Activated B cell treated with CpG ODN at 0.5 μM for 24 hours (primary cell): ENCODE measurements around the gene SIGLEC9. TPM values are rescaled to one million over a fixed set of nuclear protein-coding genes. Genes with fewer than 3 reads are reported as not detected.
A peak's percentile ranks its signal among the peaks of the same experiment; 100 is the strongest.

ENCODE experiments used
- ATAC-seq: fragments of 200-7000 bp; cut with Tn5 transposase; one replicate; pipeline ENCODE4 v1.10.0; 2021; ENCODE audit warnings: low read depth, mild to moderate bottlenecking, moderate library complexity
- CTCF ChIA-PET: fragments of 350-600 bp; sonication (Branson Sonifier 250); formaldehyde crosslinking; loops from one replicate; lab custom pipeline; 2021; ENCODE audit warnings: antibody characterized with exemption; lab: Charles Lee
- POLR2A ChIA-PET: fragments of 350-600 bp; sonication (Branson Sonifier 250); formaldehyde crosslinking; loops from one replicate; lab custom pipeline; 2021; ENCODE audit warnings: antibody characterized with exemption; lab: Charles Lee
- DNase-seq: peaks from one replicate; pipeline ENCODE4 v3.0.0; 2022
- H3K27ac Mint-ChIP-seq: one replicate; pipeline ENCODE4 v1.8.0; 2020; ENCODE audit warnings: mixed read lengths
- H3K27me3 Mint-ChIP-seq: one replicate; pipeline ENCODE4 v1.8.0; 2021; ENCODE audit warnings: mixed read lengths
- H3K36me3 Mint-ChIP-seq: one replicate; pipeline ENCODE4 v1.8.0; 2021; ENCODE audit warnings: low read depth, mixed read lengths
- H3K4me1 Mint-ChIP-seq: one replicate; pipeline ENCODE4 v1.8.0; 2021; ENCODE audit warnings: mixed read lengths
- H3K4me3 Mint-ChIP-seq: one replicate; pipeline ENCODE4 v1.8.0; 2020; ENCODE audit warnings: mild to moderate bottlenecking, mixed read lengths
- H3K9me3 Mint-ChIP-seq: one replicate; pipeline ENCODE4 v1.8.0; 2020; ENCODE audit warnings: mixed read lengths
- CTCF ChIP-seq: fragments of 200-600 bp; IDR thresholded peaks from one replicate; pipeline ENCODE4 v1.8.0; 2022; ENCODE audit warnings: antibody characterized with exemption, mild to moderate bottlenecking
- intact Hi-C: fragments of 100-400 bp; cut with micrococcal nuclease; formaldehyde crosslinking; loops from one replicate; pipeline ENCODE4 v1.15.1; 2024
- total RNA-seq: library from RNA; stranded (reverse); gene quantifications from 2 replicates; pipeline ENCODE4 v1.2.3, GENCODE V29; 2022

Gene SIGLEC9
- total RNA-seq, 1 donor from 2014 or later = 0.29 TPM

DNA sequence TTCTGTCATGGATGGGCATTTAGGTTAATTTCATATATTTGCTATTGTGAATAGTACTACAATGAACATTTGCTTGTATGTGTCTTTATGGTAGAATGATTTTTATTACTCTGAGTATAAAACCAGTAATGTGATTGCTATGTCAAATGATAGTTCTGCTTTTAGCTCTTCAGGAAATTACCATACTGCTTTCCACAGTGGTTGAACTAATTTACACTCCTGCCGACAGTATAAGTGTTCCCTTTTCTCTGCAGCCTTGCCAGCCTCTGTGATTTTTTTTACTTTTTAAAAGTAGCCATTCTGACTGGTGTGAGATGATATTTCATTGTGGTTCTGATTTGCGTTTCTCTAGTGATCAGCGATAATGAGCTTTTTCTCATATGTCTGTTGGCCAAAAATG, 23.9 kb downstream of the SIGLEC9 start:
- Mint-ChIP-seq H3K27me3 (peaks cover 45% of the 10 kb centered on the region), H3K4me3 (no peak overlapping the region), H3K9me3 (no peaks in the 10 kb centered on the region), H3K27ac (no peak overlapping the region), H3K36me3 (no peaks in the 10 kb centered on the region), H3K4me1 (peaks cover 5% of the 10 kb centered on the region)
- no peak for ATAC-seq
- DNase-seq = no peak
- POLR2A ChIA-PET = no interaction called here
- CTCF ChIA-PET = no interaction called here
- TF ChIP-seq CTCF = no peak
- intact Hi-C loops = no loop called here

GRCh38 chr19:51150627-51151026, 25.9 kb downstream of the SIGLEC9 start:
- Mint-ChIP-seq H3K27ac (no peak overlapping the region), H3K4me1 (peaks cover 5% of the 10 kb centered on the region), H3K36me3 (no peaks in the 10 kb centered on the region), H3K9me3 (no peaks in the 10 kb centered on the region), H3K4me3 (no peak overlapping the region), H3K27me3 (peaks cover 40% of the 10 kb centered on the region)
- DNase-seq = no peak
- ATAC-seq = no peak
- ChIA-PET CTCF (no interaction called here), POLR2A (no interaction called here)
- TF ChIP-seq CTCF = no peak
- intact Hi-C loops = no loop called here

DNA sequence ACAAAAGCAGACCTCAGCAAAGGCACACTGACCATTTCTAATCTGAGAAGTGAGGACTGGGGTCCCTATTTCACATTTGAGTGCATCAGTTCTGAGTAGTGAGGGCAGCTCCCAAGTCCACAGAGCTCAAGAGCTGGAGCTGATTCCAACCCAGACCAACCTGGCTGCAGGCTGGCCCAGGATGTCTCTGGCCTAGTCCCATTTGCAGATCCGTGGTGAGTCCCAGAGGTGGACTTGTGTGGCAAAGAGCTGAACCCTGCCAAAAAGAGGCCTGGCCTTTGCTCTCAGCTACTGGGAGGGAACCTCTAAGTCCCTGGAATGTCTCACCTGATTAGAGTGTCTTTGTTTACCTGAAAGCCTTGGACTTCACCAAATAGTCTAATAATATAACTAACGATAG, 32.0 kb downstream of the SIGLEC9 start:
- H3K27me3 Mint-ChIP-seq = peaks cover 32% of the 10 kb centered on the region
- no peak overlapping the region for H3K4me3 Mint-ChIP-seq
- H3K36me3 Mint-ChIP-seq = no peaks in the 10 kb centered on the region
- H3K4me1 Mint-ChIP-seq = no peaks in the 10 kb centered on the region
- DNase-seq (no peak), ATAC-seq (no peak)
- intact Hi-C loops = no loop called here
- no peaks in the 10 kb centered on the region for H3K9me3 Mint-ChIP-seq
- no peak for TF ChIP-seq CTCF
- POLR2A ChIA-PET = no interaction called here
- CTCF ChIA-PET = interaction anchor here (0.7 to 1.1 kb wide), 2 partner anchors 103 to 504 kb away, joined by 3 read pairs; no protein-coding TSS in a partner anchor
- H3K27ac Mint-ChIP-seq = no peak overlapping the region

DNA sequence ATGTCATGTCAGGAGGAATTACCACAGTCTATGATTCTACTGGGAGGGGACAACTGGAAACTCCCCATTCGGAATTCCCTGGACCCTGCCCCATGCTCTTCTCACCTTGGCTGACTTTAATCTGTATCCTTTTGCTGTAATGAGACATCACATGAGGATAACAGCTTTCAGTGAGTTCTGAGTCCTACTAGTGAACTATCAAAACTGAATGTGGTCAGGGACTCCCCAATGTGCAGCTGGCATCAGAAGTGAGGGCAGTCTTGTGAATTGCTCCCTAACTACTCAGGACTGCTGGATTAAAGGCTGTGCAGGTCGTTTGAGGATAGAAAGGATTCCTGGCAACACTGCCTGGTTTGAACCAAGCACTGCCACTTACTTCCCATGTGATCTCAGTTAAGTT, 32.6 kb downstream of the SIGLEC9 start:
- TF ChIP-seq CTCF = no peak
- POLR2A ChIA-PET = no interaction called here
- no peak overlapping the region for H3K27ac Mint-ChIP-seq
- H3K4me3 Mint-ChIP-seq = no peak overlapping the region
- no peak for DNase-seq
- CTCF ChIA-PET = interaction anchor here (0.7 to 1.1 kb wide), 2 partner anchors 102 to 504 kb away, joined by 3 read pairs; no protein-coding TSS in a partner anchor
- peaks cover 28% of the 10 kb centered on the region for H3K27me3 Mint-ChIP-seq
- intact Hi-C loops = no loop called here
- H3K9me3 Mint-ChIP-seq = no peaks in the 10 kb centered on the region
- H3K36me3 Mint-ChIP-seq = no peaks in the 10 kb centered on the region
- no peak for ATAC-seq
- H3K4me1 Mint-ChIP-seq = no peaks in the 10 kb centered on the region

DNA sequence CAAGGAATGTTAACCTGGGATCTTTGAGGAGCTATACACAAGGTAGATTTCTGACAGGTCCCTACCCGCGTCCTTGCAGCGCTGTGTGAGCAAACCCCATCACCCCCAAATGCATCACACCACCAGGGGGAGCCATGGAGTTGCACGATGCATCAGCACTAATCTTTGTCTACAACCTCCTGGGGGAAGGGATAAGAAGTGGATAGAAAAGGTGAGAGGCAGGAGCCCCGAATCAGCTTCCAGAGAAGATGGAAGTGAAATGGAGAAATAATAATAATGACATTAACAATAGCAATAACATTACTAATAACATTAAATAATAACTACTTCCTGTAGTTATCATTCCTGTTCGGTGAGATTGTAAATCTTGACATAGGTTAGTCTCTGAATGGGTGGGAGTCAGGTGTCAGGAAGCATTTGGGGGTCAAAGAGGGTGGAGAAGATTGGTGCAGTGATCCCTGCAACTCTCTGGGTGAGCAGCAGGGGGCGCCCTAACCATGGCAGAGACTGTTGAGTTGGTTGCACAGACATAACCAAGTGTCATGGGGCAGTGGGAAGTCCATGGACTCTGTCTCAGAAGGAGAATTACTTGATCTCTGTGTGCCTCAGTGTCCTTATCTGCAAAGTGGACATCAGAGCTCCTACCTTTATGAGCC, 33.9 kb downstream of the SIGLEC9 start:
- CTCF ChIA-PET = interaction anchor here (0.7 to 1.1 kb wide), 2 partner anchors 499 to 503 kb away, joined by 3 read pairs; no protein-coding TSS in a partner anchor
- POLR2A ChIA-PET = no interaction called here
- ATAC-seq = peak; percentile 40
- intact Hi-C loops = loop anchor here (2.0 kb wide), 1 partner anchor 502 kb away; no protein-coding TSS in a partner anchor
- Mint-ChIP-seq H3K27me3 (peaks cover 18% of the 10 kb centered on the region), H3K9me3 (no peaks in the 10 kb centered on the region), H3K4me3 (no peak overlapping the region), H3K36me3 (no peaks in the 10 kb centered on the region), H3K4me1 (no peaks in the 10 kb centered on the region), H3K27ac (no peak overlapping the region)
- peak; percentile 87 for TF ChIP-seq CTCF
- DNase-seq = no peak
